HepG2 (cell line): ENCODE measurements around the gene COL4A2. TPM values are rescaled to one million over a fixed set of nuclear protein-coding genes. Genes with fewer than 3 reads are reported as not detected.
A peak's percentile ranks its signal among the peaks of the same experiment; 100 is the strongest.

Experiments
- ASH2L ChIP-seq: fragments of 300-600, 200-600 bp; sonication (generic); IDR thresholded peaks from 2 replicates; pipeline ENCODE4 v1.7.0; 2017; ENCODE audit warnings: low read depth, mild to moderate bottlenecking, moderate library complexity, mixed read lengths, low read length; ENCODE audit not compliant: insufficient read length
- GABPB1 ChIP-seq: IDR thresholded peaks from 2 replicates; pipeline ENCODE4 v1.6.1; 2016; ENCODE audit warnings: mild to moderate bottlenecking, missing genetic modification reagents, moderate library complexity, missing compliant biosample characterization
- KAT2B ChIP-seq: fragments of 150-350 bp; IDR thresholded peaks from 2 replicates; pipeline ENCODE4 v1.6.1; 2014; ENCODE audit warnings: low read depth, low read length, borderline replicate concordance
- NKX3-1 ChIP-seq: sonication (generic); formaldehyde crosslinking; IDR thresholded peaks from 2 replicates; pipeline ENCODE4 v1.5.0; 2020; ENCODE audit warnings: missing genetic modification reagents
- SP5 ChIP-seq: IDR thresholded peaks from 2 replicates; pipeline ENCODE4 v1.6.1; 2016; ENCODE audit warnings: low read depth, borderline replicate concordance
- ZNF44 ChIP-seq: sonication (generic); formaldehyde crosslinking; IDR thresholded peaks from 2 replicates; pipeline ENCODE4 v1.5.1; 2020; ENCODE audit warnings: mild to moderate bottlenecking, missing genetic modification reagents
- polyA plus RNA-seq, 8 experiments: library from polyadenylated mRNA; depleted of rRNA in 3 of 8; stranded (reverse) in 7 of 8; unstranded in 1 of 8; fragments of >200 nt; fragmentation: Illumina TruSeq in 4 of 8; extraction: Trizol in 4 of 8; gene quantifications; 2 replicates each; pipeline versions ENCODE4 v1.2.1 to v1.2.3, GENCODE V29; 2011 to 2016; ENCODE audit warnings: low read depth in 4 of 8, missing spikeins in 1 of 8, mixed read lengths in 1 of 8; ENCODE audit not compliant: insufficient read depth in 1 of 8
- total RNA-seq, 5 experiments: library from RNA; depleted of rRNA; stranded (reverse); fragments of >200 nt; fragmentation: Illumina TruSeq; extraction: Trizol; gene quantifications; 2 replicates each; pipeline ENCODE4 v1.2.3, GENCODE V29; 2016; ENCODE audit warnings: low read depth in 1 of 5
- TF ChIP-seq, protein P1 (sequence below): sonication (generic); formaldehyde crosslinking; IDR thresholded peaks from 2 replicates; pipeline ENCODE4 v1.5.0; 2020; ENCODE audit warnings: missing genetic modification reagents, mild to moderate bottlenecking, borderline replicate concordance
- TF ChIP-seq, protein P2 (sequence below): sonication (generic); formaldehyde crosslinking; IDR thresholded peaks from 2 replicates; pipeline ENCODE4 v1.4.0; 2020; ENCODE audit warnings: missing genetic modification reagents
- TF ChIP-seq, protein P3 (sequence below): sonication (generic); formaldehyde crosslinking; IDR thresholded peaks from 2 replicates; pipeline ENCODE4 v1.5.1; 2020; ENCODE audit warnings: mild to moderate bottlenecking, missing genetic modification reagents, moderate library complexity
- TF ChIP-seq, protein P4 (sequence below): sonication (generic); formaldehyde crosslinking; IDR thresholded peaks from 2 replicates; pipeline ENCODE4 v1.4.0; 2020; ENCODE audit warnings: missing genetic modification reagents, borderline replicate concordance
- TF ChIP-seq, protein P5 (sequence below): sonication (generic); formaldehyde crosslinking; IDR thresholded peaks from 2 replicates; pipeline ENCODE4 v1.8.1; 2023; ENCODE audit warnings: mild to moderate bottlenecking, missing genetic modification reagents, borderline replicate concordance
- TF ChIP-seq, protein P6 (sequence below): sonication (generic); formaldehyde crosslinking; IDR thresholded peaks from 2 replicates; pipeline ENCODE4 v1.4.0; 2020; ENCODE audit warnings: mild to moderate bottlenecking, low read depth, missing genetic modification reagents

COL4A2 gene
- total and polyA plus RNA-seq, 2 of the 13 experiments (the other 11 are each of a cell fraction or from before 2014, with no cell fraction given) = 0.22 to 1.9 TPM

DNA sequence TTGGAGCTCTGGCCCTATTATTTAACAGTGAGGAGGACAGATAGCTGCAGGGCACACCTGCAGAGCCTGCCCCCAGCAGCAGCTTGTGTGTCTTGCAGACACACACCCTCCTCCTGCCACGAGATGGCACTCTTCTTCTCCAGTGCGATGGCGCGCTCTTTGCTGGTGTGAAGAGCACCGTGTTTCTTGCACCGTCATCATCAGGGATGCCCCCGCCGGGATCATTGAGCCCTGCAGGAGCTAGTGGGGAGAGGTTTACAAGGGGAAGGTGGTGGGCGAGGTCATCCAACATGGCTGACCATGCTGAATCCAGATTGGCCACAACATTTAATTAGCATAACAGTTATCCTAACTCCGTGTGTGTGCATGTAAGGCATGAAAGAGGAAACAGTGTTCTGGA lies 148.9 kb downstream of the COL4A2 start (continued):
- TF ChIP-seq, protein P1, sequence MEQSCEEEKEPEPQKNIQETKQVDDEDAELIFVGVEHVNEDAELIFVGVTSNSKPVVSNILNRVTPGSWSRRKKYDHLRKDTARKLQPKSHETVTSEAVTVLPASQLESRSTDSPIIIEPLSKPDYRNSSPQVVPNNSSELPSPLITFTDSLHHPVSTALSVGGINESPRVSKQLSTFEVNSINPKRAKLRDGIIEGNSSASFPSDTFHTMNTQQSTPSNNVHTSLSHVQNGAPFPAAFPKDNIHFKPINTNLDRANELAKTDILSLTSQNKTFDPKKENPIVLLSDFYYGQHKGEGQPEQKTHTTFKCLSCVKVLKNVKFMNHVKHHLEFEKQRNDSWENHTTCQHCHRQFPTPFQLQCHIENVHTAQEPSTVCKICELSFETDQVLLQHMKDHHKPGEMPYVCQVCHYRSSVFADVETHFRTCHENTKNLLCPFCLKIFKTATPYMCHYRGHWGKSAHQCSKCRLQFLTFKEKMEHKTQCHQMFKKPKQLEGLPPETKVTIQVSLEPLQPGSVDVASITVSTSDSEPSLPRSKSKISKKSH (CRISPR knock-in tag) = no peak
- TF ChIP-seq KAT2B (no peak), SP5 (CRISPR knock-in tag) (no peak), GABPB1 (CRISPR knock-in tag) (no peak), NKX3-1 (CRISPR knock-in tag) (no peak), ASH2L (no peak), ZNF44 (CRISPR knock-in tag) (no peak)
- TF ChIP-seq, protein P2, sequence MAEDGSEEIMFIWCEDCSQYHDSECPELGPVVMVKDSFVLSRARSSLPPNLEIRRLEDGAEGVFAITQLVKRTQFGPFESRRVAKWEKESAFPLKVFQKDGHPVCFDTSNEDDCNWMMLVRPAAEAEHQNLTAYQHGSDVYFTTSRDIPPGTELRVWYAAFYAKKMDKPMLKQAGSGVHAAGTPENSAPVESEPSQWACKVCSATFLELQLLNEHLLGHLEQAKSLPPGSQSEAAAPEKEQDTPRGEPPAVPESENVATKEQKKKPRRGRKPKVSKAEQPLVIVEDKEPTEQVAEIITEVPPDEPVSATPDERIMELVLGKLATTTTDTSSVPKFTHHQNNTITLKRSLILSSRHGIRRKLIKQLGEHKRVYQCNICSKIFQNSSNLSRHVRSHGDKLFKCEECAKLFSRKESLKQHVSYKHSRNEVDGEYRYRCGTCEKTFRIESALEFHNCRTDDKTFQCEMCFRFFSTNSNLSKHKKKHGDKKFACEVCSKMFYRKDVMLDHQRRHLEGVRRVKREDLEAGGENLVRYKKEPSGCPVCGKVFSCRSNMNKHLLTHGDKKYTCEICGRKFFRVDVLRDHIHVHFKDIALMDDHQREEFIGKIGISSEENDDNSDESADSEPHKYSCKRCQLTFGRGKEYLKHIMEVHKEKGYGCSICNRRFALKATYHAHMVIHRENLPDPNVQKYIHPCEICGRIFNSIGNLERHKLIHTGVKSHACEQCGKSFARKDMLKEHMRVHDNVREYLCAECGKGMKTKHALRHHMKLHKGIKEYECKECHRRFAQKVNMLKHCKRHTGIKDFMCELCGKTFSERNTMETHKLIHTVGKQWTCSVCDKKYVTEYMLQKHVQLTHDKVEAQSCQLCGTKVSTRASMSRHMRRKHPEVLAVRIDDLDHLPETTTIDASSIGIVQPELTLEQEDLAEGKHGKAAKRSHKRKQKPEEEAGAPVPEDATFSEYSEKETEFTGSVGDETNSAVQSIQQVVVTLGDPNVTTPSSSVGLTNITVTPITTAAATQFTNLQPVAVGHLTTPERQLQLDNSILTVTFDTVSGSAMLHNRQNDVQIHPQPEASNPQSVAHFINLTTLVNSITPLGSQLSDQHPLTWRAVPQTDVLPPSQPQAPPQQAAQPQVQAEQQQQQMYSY (CRISPR knock-in tag) = no peak
- TF ChIP-seq, protein P3, sequence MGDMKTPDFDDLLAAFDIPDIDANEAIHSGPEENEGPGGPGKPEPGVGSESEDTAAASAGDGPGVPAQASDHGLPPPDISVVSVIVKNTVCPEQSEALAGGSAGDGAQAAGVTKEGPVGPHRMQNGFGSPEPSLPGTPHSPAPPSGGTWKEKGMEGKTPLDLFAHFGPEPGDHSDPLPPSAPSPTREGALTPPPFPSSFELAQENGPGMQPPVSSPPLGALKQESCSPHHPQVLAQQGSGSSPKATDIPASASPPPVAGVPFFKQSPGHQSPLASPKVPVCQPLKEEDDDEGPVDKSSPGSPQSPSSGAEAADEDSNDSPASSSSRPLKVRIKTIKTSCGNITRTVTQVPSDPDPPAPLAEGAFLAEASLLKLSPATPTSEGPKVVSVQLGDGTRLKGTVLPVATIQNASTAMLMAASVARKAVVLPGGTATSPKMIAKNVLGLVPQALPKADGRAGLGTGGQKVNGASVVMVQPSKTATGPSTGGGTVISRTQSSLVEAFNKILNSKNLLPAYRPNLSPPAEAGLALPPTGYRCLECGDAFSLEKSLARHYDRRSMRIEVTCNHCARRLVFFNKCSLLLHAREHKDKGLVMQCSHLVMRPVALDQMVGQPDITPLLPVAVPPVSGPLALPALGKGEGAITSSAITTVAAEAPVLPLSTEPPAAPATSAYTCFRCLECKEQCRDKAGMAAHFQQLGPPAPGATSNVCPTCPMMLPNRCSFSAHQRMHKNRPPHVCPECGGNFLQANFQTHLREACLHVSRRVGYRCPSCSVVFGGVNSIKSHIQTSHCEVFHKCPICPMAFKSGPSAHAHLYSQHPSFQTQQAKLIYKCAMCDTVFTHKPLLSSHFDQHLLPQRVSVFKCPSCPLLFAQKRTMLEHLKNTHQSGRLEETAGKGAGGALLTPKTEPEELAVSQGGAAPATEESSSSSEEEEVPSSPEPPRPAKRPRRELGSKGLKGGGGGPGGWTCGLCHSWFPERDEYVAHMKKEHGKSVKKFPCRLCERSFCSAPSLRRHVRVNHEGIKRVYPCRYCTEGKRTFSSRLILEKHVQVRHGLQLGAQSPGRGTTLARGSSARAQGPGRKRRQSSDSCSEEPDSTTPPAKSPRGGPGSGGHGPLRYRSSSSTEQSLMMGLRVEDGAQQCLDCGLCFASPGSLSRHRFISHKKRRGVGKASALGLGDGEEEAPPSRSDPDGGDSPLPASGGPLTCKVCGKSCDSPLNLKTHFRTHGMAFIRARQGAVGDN = peak; percentile 56
- TF ChIP-seq, protein P4, sequence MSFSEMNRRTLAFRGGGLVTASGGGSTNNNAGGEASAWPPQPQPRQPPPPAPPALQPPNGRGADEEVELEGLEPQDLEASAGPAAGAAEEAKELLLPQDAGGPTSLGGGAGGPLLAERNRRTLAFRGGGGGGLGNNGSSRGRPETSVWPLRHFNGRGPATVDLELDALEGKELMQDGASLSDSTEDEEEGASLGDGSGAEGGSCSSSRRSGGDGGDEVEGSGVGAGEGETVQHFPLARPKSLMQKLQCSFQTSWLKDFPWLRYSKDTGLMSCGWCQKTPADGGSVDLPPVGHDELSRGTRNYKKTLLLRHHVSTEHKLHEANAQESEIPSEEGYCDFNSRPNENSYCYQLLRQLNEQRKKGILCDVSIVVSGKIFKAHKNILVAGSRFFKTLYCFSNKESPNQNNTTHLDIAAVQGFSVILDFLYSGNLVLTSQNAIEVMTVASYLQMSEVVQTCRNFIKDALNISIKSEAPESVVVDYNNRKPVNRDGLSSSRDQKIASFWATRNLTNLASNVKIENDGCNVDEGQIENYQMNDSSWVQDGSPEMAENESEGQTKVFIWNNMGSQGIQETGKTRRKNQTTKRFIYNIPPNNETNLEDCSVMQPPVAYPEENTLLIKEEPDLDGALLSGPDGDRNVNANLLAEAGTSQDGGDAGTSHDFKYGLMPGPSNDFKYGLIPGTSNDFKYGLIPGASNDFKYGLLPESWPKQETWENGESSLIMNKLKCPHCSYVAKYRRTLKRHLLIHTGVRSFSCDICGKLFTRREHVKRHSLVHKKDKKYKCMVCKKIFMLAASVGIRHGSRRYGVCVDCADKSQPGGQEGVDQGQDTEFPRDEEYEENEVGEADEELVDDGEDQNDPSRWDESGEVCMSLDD = no peak
- TF ChIP-seq, protein P5, sequence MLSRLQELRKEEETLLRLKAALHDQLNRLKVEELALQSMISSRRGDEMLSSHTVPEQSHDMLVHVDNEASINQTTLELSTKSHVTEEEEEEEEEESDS = no peak
- TF ChIP-seq, protein P6, sequence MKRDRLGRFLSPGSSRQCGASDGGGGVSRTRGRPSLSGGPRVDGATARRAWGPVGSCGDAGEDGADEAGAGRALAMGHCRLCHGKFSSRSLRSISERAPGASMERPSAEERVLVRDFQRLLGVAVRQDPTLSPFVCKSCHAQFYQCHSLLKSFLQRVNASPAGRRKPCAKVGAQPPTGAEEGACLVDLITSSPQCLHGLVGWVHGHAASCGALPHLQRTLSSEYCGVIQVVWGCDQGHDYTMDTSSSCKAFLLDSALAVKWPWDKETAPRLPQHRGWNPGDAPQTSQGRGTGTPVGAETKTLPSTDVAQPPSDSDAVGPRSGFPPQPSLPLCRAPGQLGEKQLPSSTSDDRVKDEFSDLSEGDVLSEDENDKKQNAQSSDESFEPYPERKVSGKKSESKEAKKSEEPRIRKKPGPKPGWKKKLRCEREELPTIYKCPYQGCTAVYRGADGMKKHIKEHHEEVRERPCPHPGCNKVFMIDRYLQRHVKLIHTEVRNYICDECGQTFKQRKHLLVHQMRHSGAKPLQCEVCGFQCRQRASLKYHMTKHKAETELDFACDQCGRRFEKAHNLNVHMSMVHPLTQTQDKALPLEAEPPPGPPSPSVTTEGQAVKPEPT = no peak
